Panc1 (cell line): ENCODE measurements around the gene LGALS16. TPM values are rescaled to one million over a fixed set of nuclear protein-coding genes. Genes with fewer than 3 reads are reported as not detected.

Source experiments
- ATAC-seq: fragments of 200-7000 bp; cut with Tn5 transposase; 2 replicates; pipeline ENCODE4 v1.9.1; 2020; ENCODE audit warnings: mild to moderate bottlenecking, moderate library complexity
- BruUV-seq: library from RNA; stranded (reverse); fragments of 400-500 nt; replicated peaks from 2 replicates; lab custom pipeline; 2021; lab: Mats Ljungman, UMichigan
- CTCF ChIA-PET: fragments of 300-600 bp; sonication (Branson Sonifier 250); formaldehyde crosslinking; loops from one replicate; lab custom pipeline; 2022; ENCODE audit warnings: antibody characterized with exemption; lab: Charles Lee
- POLR2A ChIA-PET: fragments of 300-600 bp; sonication (Branson Sonifier 250); formaldehyde crosslinking; loops from one replicate; lab custom pipeline; 2022; ENCODE audit warnings: antibody characterized with exemption; lab: Charles Lee
- DNase-seq: peaks from one replicate; pipeline ENCODE4 v3.0.0-alpha.2; 2010; ENCODE audit warnings: low read depth, low spot score
- H3K27ac ChIP-seq: 2 replicates; pipeline ENCODE4 v1.5.1; 2011; ENCODE audit warnings: mild to moderate bottlenecking, low read length, inconsistent platforms
- H3K27me3 ChIP-seq: fragments of 200-500 bp; sonication (Bioruptor generic); 2 replicates; pipeline ENCODE4 v1.6.0; 2014; ENCODE audit warnings: low read length, inconsistent platforms; ENCODE audit not compliant: control insufficient read depth, insufficient read depth
- H3K36me3 ChIP-seq: fragments of 200-500 bp; sonication (Bioruptor generic); 2 replicates; pipeline ENCODE4 v1.5.1; 2014; ENCODE audit warnings: inconsistent platforms, mild to moderate bottlenecking, low read length, moderate library complexity; ENCODE audit not compliant: control insufficient read depth, insufficient read depth
- H3K4me1 ChIP-seq: 2 replicates; pipeline ENCODE4 v1.5.1; 2011; ENCODE audit warnings: inconsistent platforms, mild to moderate bottlenecking, low read length, moderate library complexity; ENCODE audit not compliant: control insufficient read depth, insufficient read depth
- H3K4me3 ChIP-seq, 2 experiments: 2 replicates each; pipeline ENCODE4 v1.5.1; 2011 to 2012; ENCODE audit warnings: low read depth in 2 of 2, low read length in 2 of 2, mild to moderate bottlenecking in 2 of 2, inconsistent platforms in 1 of 2, moderate library complexity in 1 of 2
- H3K9me3 ChIP-seq: fragments of 200-500 bp; sonication (Bioruptor generic); 2 replicates; pipeline ENCODE4 v1.5.1; 2014; ENCODE audit warnings: low read depth, mild to moderate bottlenecking, inconsistent platforms, low read length, moderate library complexity; ENCODE audit not compliant: control insufficient read depth, insufficient read depth
- CTCF ChIP-seq: fragments of 450-650 bp; IDR thresholded peaks from 2 replicates; pipeline ENCODE4 v1.5.1; 2017; ENCODE audit warnings: mild to moderate bottlenecking
- POLR2AphosphoS5 ChIP-seq: IDR thresholded peaks from 2 replicates; pipeline ENCODE4 v1.6.1; 2012; ENCODE audit warnings: mild to moderate bottlenecking, low read depth, low read length, moderate library complexity
- SIN3A ChIP-seq: IDR thresholded peaks from 2 replicates; pipeline ENCODE4 v1.6.1; 2012; ENCODE audit warnings: low read depth, mild to moderate bottlenecking, low read length, moderate library complexity, borderline replicate concordance; ENCODE audit not compliant: insufficient read depth
- TCF7L2 ChIP-seq: IDR thresholded peaks from 2 replicates; pipeline ENCODE4 v1.6.1; 2011; ENCODE audit warnings: mild to moderate bottlenecking, low read depth, low read length, inconsistent platforms
- in situ Hi-C: cut with HindIII; loops from 2 replicates; pipeline ENCODE4 v1.10.0; 2016; ENCODE audit warnings: low sequenced_read_pairs, low pct_unique_long_range_greater_than_20kb
- intact Hi-C: fragments of 100-400 bp; cut with micrococcal nuclease; formaldehyde crosslinking; loops from one replicate; pipeline ENCODE4 v1.10.0; 2022; ENCODE audit not compliant: unreplicated experiment
- total RNA-seq: library from RNA; stranded (reverse); gene quantifications from one replicate; pipeline ENCODE4 v1.2.1, GENCODE V29; 2021; ENCODE audit not compliant: unreplicated experiment
- TF ChIP-seq, protein P1 (sequence below), 2 experiments: IDR thresholded peaks; 2 replicates each; pipeline ENCODE4 v1.6.1; 2011 to 2012; ENCODE audit warnings: low read depth in 2 of 2, control low read depth in 1 of 2, low read length in 1 of 2, mild to moderate bottlenecking in 1 of 2, moderate library complexity in 1 of 2; ENCODE audit not compliant: insufficient read depth in 1 of 2

Gene LGALS16
- total RNA-seq, 1 experiment from 2014 or later: not detected

GRCh38 chr19:39659791-39660190 is 4.1 kb downstream of the LGALS16 start:
- no peak for DNase-seq
- ChIA-PET POLR2A (no interaction called here), CTCF (interaction anchor here (0.6 kb wide), 1 partner anchor 654 kb away, joined by 3 read pairs; no protein-coding TSS in a partner anchor)
- H3K4me3 ChIP-seq: no peak overlapping the region
- H3K9me3 ChIP-seq: no peaks in the 10 kb centered on the region
- H3K27me3 ChIP-seq: peaks cover 82% of the 10 kb centered on the region
- TF ChIP-seq SIN3A (no peak), POLR2AphosphoS5 (no peak), CTCF (no peak; the same call in 1 of the 2 replicates), TCF7L2 (no peak)
- TF ChIP-seq, protein P1, sequence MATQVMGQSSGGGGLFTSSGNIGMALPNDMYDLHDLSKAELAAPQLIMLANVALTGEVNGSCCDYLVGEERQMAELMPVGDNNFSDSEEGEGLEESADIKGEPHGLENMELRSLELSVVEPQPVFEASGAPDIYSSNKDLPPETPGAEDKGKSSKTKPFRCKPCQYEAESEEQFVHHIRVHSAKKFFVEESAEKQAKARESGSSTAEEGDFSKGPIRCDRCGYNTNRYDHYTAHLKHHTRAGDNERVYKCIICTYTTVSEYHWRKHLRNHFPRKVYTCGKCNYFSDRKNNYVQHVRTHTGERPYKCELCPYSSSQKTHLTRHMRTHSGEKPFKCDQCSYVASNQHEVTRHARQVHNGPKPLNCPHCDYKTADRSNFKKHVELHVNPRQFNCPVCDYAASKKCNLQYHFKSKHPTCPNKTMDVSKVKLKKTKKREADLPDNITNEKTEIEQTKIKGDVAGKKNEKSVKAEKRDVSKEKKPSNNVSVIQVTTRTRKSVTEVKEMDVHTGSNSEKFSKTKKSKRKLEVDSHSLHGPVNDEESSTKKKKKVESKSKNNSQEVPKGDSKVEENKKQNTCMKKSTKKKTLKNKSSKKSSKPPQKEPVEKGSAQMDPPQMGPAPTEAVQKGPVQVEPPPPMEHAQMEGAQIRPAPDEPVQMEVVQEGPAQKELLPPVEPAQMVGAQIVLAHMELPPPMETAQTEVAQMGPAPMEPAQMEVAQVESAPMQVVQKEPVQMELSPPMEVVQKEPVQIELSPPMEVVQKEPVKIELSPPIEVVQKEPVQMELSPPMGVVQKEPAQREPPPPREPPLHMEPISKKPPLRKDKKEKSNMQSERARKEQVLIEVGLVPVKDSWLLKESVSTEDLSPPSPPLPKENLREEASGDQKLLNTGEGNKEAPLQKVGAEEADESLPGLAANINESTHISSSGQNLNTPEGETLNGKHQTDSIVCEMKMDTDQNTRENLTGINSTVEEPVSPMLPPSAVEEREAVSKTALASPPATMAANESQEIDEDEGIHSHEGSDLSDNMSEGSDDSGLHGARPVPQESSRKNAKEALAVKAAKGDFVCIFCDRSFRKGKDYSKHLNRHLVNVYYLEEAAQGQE (IDR thresholded peaks at IDR 0.05; ENCODE audit: insufficient read depth in 1 of 2, low read depth in 2 of 2, low read length in 1 of 2): no peak
- intact Hi-C loops (no loop called here), in situ Hi-C loops (no loop called here)
- H3K27ac ChIP-seq: no peak overlapping the region
- H3K36me3 ChIP-seq: no peaks in the 10 kb centered on the region
- ATAC-seq: no peak
- no peaks in the 10 kb centered on the region for H3K4me1 ChIP-seq
- no TSS peak for BruUV-seq

DNA sequence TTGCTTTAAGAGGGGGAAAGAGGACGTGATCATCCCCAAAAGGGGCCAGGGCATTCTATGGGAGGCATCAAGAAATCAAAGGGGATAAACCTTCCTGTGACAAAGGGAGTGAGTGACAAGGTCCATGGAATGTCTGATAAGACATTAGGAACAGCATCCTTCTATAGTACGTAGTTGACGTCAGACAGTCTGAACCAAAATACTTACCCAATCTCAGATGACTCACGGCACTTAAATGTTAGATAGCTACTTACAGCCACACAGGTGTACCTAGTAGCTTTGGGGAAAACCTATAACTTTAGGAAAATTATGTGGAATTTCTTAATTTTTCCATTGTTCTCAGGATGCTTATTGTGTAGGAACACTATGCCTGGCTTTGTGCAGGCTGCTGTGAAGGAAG is 4.9 kb downstream of the LGALS16 start:
- no peak for TF ChIP-seq TCF7L2
- no peak for TF ChIP-seq POLR2AphosphoS5
- TF ChIP-seq, protein P1 (IDR thresholded peaks at IDR 0.05; ENCODE audit: insufficient read depth in 1 of 2, low read depth in 2 of 2, low read length in 1 of 2): no peak
- no peak for TF ChIP-seq SIN3A
- TF ChIP-seq CTCF: no peak
- no peaks in the 10 kb centered on the region for H3K4me1 ChIP-seq
- BruUV-seq: no TSS peak
- in situ Hi-C loops: no loop called here
- H3K4me3 ChIP-seq: no peak overlapping the region
- intact Hi-C loops: no loop called here
- ChIA-PET CTCF (no interaction called here), POLR2A (no interaction called here)
- H3K27ac ChIP-seq: no peak overlapping the region
- ATAC-seq (no peak), DNase-seq (no peak)
- no peaks in the 10 kb centered on the region for H3K36me3 ChIP-seq
- no peaks in the 10 kb centered on the region; the same call in 1 of the 2 replicates for H3K9me3 ChIP-seq
- peaks cover 79% of the 10 kb centered on the region for H3K27me3 ChIP-seq
